Measurements from ENCODE around the gene BCR. TPM values are rescaled to one million over a fixed set of nuclear protein-coding genes. Genes with fewer than 3 reads are reported as not detected.

BCR gene
- total RNA-seq, 1 experiment from 2014 or later, result 77.0 TPM

- H3K27ac ChIP-seq (ENCODE audit: insufficient read length, low read depth, low read length), result no peak overlapping the region
- no peaks in the 10 kb centered on the region for H3K79me2 ChIP-seq (ENCODE audit: insufficient read depth, low read length)
- no peak overlapping the region for H4K8ac ChIP-seq (replicated peaks; ENCODE audit: insufficient read length, low read depth, low read length)
- no peak overlapping the region for H4K91ac ChIP-seq (ENCODE audit: insufficient read length, low read depth, low read length)
- no peaks in the 10 kb centered on the region; the same call in 1 of the 2 replicates for H3K27me3 Mint-ChIP-seq (ENCODE audit: low read depth)
- H3K4me1 Mint-ChIP-seq, result peaks cover 27 to 40% of the 10 kb centered on the region in 2 experiments
- H3K18ac ChIP-seq (ENCODE audit: insufficient read length, low read depth, low read length), result no peak overlapping the region
- H3T11ph ChIP-seq (ENCODE audit: low read length), result no peak overlapping the region
- peaks cover 24 to 59% (median 57%) of the 10 kb centered on the region in 3 experiments for H3K36me3 Mint-ChIP-seq (ENCODE audit: insufficient read depth in 1 of 3, low read depth in 3 of 3)
- no peak overlapping the region for H3K4me3 Mint-ChIP-seq
- H4K20me1 ChIP-seq (ENCODE audit: control insufficient read depth, insufficient read depth, insufficient read length), result no peaks in the 10 kb centered on the region
- H2AFZ ChIP-seq (ENCODE audit: low read length), result no peak overlapping the region
- no peak for DNase-seq
- H2AK5ac ChIP-seq (ENCODE audit: insufficient read length, low read length), result no peak overlapping the region
- no peak overlapping the region for H2BK5ac ChIP-seq (ENCODE audit: insufficient read length, low read length)
- no peaks in the 10 kb centered on the region for H3K79me1 ChIP-seq (ENCODE audit: insufficient read depth, low read depth, low read length, poor library complexity, severe bottlenecking)
- H3K9ac ChIP-seq (ENCODE audit: extremely low read depth, insufficient read length, low read length), result no peak overlapping the region
- H3K23me2 ChIP-seq (ENCODE audit: insufficient read length, low read depth, low read length, poor library complexity, severe bottlenecking), result no peaks in the 10 kb centered on the region
- no peak overlapping the region for H3K14ac ChIP-seq (ENCODE audit: insufficient read depth, low read length)
- peak overlapping the region; percentile 14 to 90 (median 50); a peak in 5 of 7 replicates for H3K27ac Mint-ChIP-seq
- TF ChIP-seq CTCF (conservative IDR thresholded peaks at IDR 0.05), result no peak
- no peaks in the 10 kb centered on the region; the same call in 1 of the 2 replicates for H3K4me1 ChIP-seq (ENCODE audit: insufficient read depth, low read length)
- no CpG with 5 or more reads among the region's 19 CpGs for WGBS (ENCODE audit: extremely low coverage, insufficient read length, low lambda C conversion rate)
- no peak overlapping the region for H2BK12ac ChIP-seq (ENCODE audit: insufficient read length, low read depth, low read length)
- no peaks in the 10 kb centered on the region for H3K27me3 ChIP-seq (ENCODE audit: insufficient read depth, low read length)
- no peak overlapping the region for H4K5ac ChIP-seq (ENCODE audit: insufficient read length, low read depth, low read length)
- no peak overlapping the region for H2BK20ac ChIP-seq (ENCODE audit: low read depth, low read length, poor library complexity, severe bottlenecking)
- no peak overlapping the region for H2BK120ac ChIP-seq (ENCODE audit: low read depth, low read length, poor library complexity, severe bottlenecking)
- H3K9me3 Mint-ChIP-seq, result no peaks in the 10 kb centered on the region
- no peak overlapping the region for H3K4ac ChIP-seq (ENCODE audit: low read depth, low read length)
- no peaks in the 10 kb centered on the region for H3K9me3 ChIP-seq (ENCODE audit: control insufficient read depth, low read depth, low read length)
- no peak overlapping the region for H3K23ac ChIP-seq (ENCODE audit: insufficient read length, low read depth, low read length)
- no peak overlapping the region for H2BK15ac ChIP-seq (ENCODE audit: low read depth, low read length)
- no peak overlapping the region for H3K56ac ChIP-seq (ENCODE audit: insufficient read length, low read depth, low read length)
- H3K4me2 ChIP-seq (ENCODE audit: insufficient read depth, insufficient read length, low read length), result no peak overlapping the region
These were observed 76.9 kb downstream of the BCR start for GRCh38 chr22:23256986-23257888.
